Keratinocyte (primary cell): Measurements from ENCODE around the gene EEA1. TPM values are rescaled to one million over a fixed set of nuclear protein-coding genes. Genes with fewer than 3 reads are reported as not detected.

Experiments
- DNase-seq: peaks from one replicate; pipeline ENCODE4 v3.0.0-alpha.2; 2011; ENCODE audit warnings: low read depth, missing footprints, low spot score
- FAIRE-seq: peaks from 2 replicates; lab custom pipeline; 2011; peaks lifted over from hg19 to GRCh38; lab: Jason Lieb, UNC
- H2AFZ ChIP-seq: 2 replicates; pipeline ENCODE4 v1.6.0; 2012; ENCODE audit warnings: low read length, control low read depth, inconsistent platforms; ENCODE audit not compliant: control insufficient read depth
- H3K27ac ChIP-seq: 2 replicates; pipeline ENCODE4 v1.5.1; 2011; ENCODE audit warnings: low read length; ENCODE audit not compliant: control insufficient read depth, insufficient read depth
- H3K27me3 ChIP-seq: 3 replicates; pipeline ENCODE4 v1.6.0; 2011; ENCODE audit warnings: low read length; ENCODE audit not compliant: control insufficient read depth, insufficient read depth; ENCODE audit errors: extremely low read depth
- H3K36me3 ChIP-seq, 2 experiments: 2 replicates in 1 of 2; 3 replicates in 1 of 2; pipeline ENCODE4 v1.5.1; 2011; ENCODE audit warnings: low read length in 2 of 2, mild to moderate bottlenecking in 1 of 2; ENCODE audit not compliant: control insufficient read depth in 2 of 2, insufficient read depth in 2 of 2; ENCODE audit errors: extremely low read depth in 1 of 2
- H3K4me1 ChIP-seq: 3 replicates; pipeline ENCODE4 v1.5.1; 2011; ENCODE audit warnings: low read length; ENCODE audit not compliant: control insufficient read depth, insufficient read depth; ENCODE audit errors: extremely low read depth
- H3K4me2 ChIP-seq: 3 replicates; pipeline ENCODE4 v1.6.0; 2011; ENCODE audit warnings: low read depth, low read length; ENCODE audit not compliant: control insufficient read depth, insufficient read depth; ENCODE audit errors: extremely low read depth
- H3K4me3 ChIP-seq, 3 experiments: fragments of 200-600 bp in 1 of 3; sonication (generic) in 1 of 3; 2 replicates in 2 of 3; 3 replicates in 1 of 3; pipeline ENCODE4 v1.5.1; 2011 to 2016; ENCODE audit warnings: low read length in 3 of 3, mild to moderate bottlenecking in 3 of 3, control low read depth in 2 of 3, inconsistent platforms in 1 of 3, low read depth in 1 of 3, mixed read lengths in 1 of 3, mixed run types in 1 of 3, moderate library complexity in 1 of 3; ENCODE audit not compliant: control insufficient read depth in 2 of 3, insufficient read depth in 2 of 3; ENCODE audit errors: extremely low read depth in 1 of 3
- H3K79me2 ChIP-seq: 2 replicates; pipeline ENCODE4 v1.6.0; 2012; ENCODE audit warnings: low read length; ENCODE audit not compliant: control insufficient read depth, insufficient read depth
- H3K9ac ChIP-seq: 3 replicates; pipeline ENCODE4 v1.6.0; 2011; ENCODE audit warnings: low read length; ENCODE audit not compliant: control insufficient read depth, insufficient read depth; ENCODE audit errors: extremely low read depth
- H3K9me1 ChIP-seq: 3 replicates; pipeline ENCODE4 v1.6.0; 2011; ENCODE audit warnings: low read length; ENCODE audit not compliant: control insufficient read depth, insufficient read depth; ENCODE audit errors: extremely low read depth
- H3K9me3 ChIP-seq: 2 replicates; pipeline ENCODE4 v1.5.1; 2012; ENCODE audit warnings: low read depth, low read length; ENCODE audit not compliant: control insufficient read depth
- H4K20me1 ChIP-seq: 3 replicates; pipeline ENCODE4 v1.6.0; 2011; ENCODE audit warnings: low read length; ENCODE audit not compliant: control insufficient read depth, insufficient read depth; ENCODE audit errors: extremely low read depth
- CTCF ChIP-seq, 3 experiments: IDR thresholded peaks in 1 of 3; conservative IDR thresholded peaks in 1 of 3; optimal IDR thresholded peaks in 1 of 3; 2 replicates in 2 of 3; 3 replicates in 1 of 3; pipeline versions ENCODE3 to v1.5.1; 2011; ENCODE audit warnings: low read length in 3 of 3, mild to moderate bottlenecking in 3 of 3, moderate library complexity in 2 of 3, control low read depth in 1 of 3, inconsistent platforms in 1 of 3; ENCODE audit not compliant: insufficient read depth in 2 of 3; ENCODE audit errors: extremely low read depth in 1 of 3
- EZH2 ChIP-seq: IDR thresholded peaks from one replicate; pipeline ENCODE4 v1.6.1; 2012; ENCODE audit warnings: inconsistent platforms, mild to moderate bottlenecking, low read length, moderate library complexity
- dilution Hi-C: fragments of 300-500 bp; cut with MboI; formaldehyde crosslinking; loops from one replicate; pipeline ENCODE4 v1.7.0; 2020; ENCODE audit warnings: low sequenced_read_pairs; ENCODE audit not compliant: extremely low pct_ligation_motif_present
- polyA plus RNA-seq, 5 experiments: library from polyadenylated mRNA; depleted of rRNA in 3 of 5; stranded (reverse) in 3 of 5; stranded (forward) in 1 of 5; unstranded in 1 of 5; fragments of >200 nt; gene quantifications; 1 replicate in 1 of 5; 2 replicates in 3 of 5; 3 replicates in 1 of 5; pipeline versions ENCODE4 v1.2.1 to v1.2.3, GENCODE V29; 2011 to 2012; ENCODE audit warnings: missing spikeins in 2 of 5, low read depth in 1 of 5, low replicate concordance in 1 of 5

EEA1 gene
- polyA plus RNA-seq, 1 donor (not counting 4 experiments of a cell fraction or from before 2014, with no cell fraction given): 14.3 TPM

GRCh38 chr12:92785563-92785950 lies 143.5 kb downstream of the EEA1 start:
- Histone ChIP-seq H3K27ac (no peak overlapping the region), H2AFZ (no peak overlapping the region), H3K79me2 (no peaks in the 10 kb centered on the region), H3K4me2 (no peak overlapping the region), H3K36me3 (peaks cover 0 to 5% of the 10 kb centered on the region in 2 experiments), H3K9ac (no peak overlapping the region), H3K4me1 (peaks cover 9% of the 10 kb centered on the region), H4K20me1 (no peaks in the 10 kb centered on the region), H3K27me3 (no peaks in the 10 kb centered on the region), H3K9me1 (no peaks in the 10 kb centered on the region), H3K4me3 (no peak overlapping the region), H3K9me3 (no peaks in the 10 kb centered on the region)
- FAIRE-seq (no peak), DNase-seq (no peak)
- TF ChIP-seq CTCF (optimal IDR thresholded peaks at IDR 0.05 in 1 of 3, IDR thresholded peaks at IDR 0.05 in 1 of 3, conservative IDR thresholded peaks at IDR 0.05 in 1 of 3; ENCODE audit: extremely low read depth in 1 of 3, insufficient read depth in 2 of 3, low read length in 3 of 3) (no peak), EZH2 (no peak)
- dilution Hi-C loops: no loop called here

- dilution Hi-C loops: no loop called here
- Histone ChIP-seq H3K79me2 (no peaks in the 10 kb centered on the region), H3K36me3 (peaks cover 0 to 5% of the 10 kb centered on the region in 2 experiments), H4K20me1 (no peaks in the 10 kb centered on the region), H2AFZ (no peak overlapping the region), H3K9me3 (no peaks in the 10 kb centered on the region), H3K4me2 (peak overlapping the region; percentile 47), H3K27ac (peak overlapping the region; percentile 19), H3K9me1 (no peaks in the 10 kb centered on the region), H3K9ac (no peak overlapping the region), H3K27me3 (no peaks in the 10 kb centered on the region), H3K4me1 (peaks cover 9% of the 10 kb centered on the region), H3K4me3 (no peak overlapping the region)
- peak; percentile 31 to 66 (median 53) for TF ChIP-seq CTCF (optimal IDR thresholded peaks at IDR 0.05 in 1 of 3, IDR thresholded peaks at IDR 0.05 in 1 of 3, conservative IDR thresholded peaks at IDR 0.05 in 1 of 3; ENCODE audit: extremely low read depth in 1 of 3, insufficient read depth in 2 of 3, low read length in 3 of 3)
- no peak for TF ChIP-seq EZH2
- FAIRE-seq (peak; percentile 86), DNase-seq (peak; percentile 52)
Observed at GRCh38 chr12:92784797-92785562, 144.1 kb downstream of the EEA1 start.
